ENCODE measurements around the gene MBD3.

The MBD3 gene

GRCh38 chr19:1626417-1627010 is 33.8 kb upstream of the MBD3 start:
- H3K9me3 ChIP-seq (replicated peaks; ENCODE audit: insufficient read depth, low read length), result no peaks in the 10 kb centered on the region
- no peak overlapping the region for H3K27ac ChIP-seq (ENCODE audit: low read length)
- peaks cover 20% of the 10 kb centered on the region for H3K36me3 ChIP-seq (replicated peaks; ENCODE audit: insufficient read depth, low read length)
- H3K9ac ChIP-seq (ENCODE audit: low read length), result no peak overlapping the region
- no peaks in the 10 kb centered on the region for H3K4me1 ChIP-seq (ENCODE audit: low read length)
- H3F3A ChIP-seq (ENCODE audit: insufficient read depth, low read length), result peaks cover 6% of the 10 kb centered on the region; the same call in 1 of the 2 replicates
- H4K20me1 ChIP-seq (ENCODE audit: insufficient read depth, low read length), result peaks cover 19% of the 10 kb centered on the region; the same call in 1 of the 2 replicates
- peaks cover 76% of the 10 kb centered on the region for H3K79me2 ChIP-seq (ENCODE audit: low read length)
- H3K9me2 ChIP-seq (replicated peaks; ENCODE audit: insufficient read depth, low read length), result no peaks in the 10 kb centered on the region
- DNase-seq, result no peak
- no peak overlapping the region for H2AFZ ChIP-seq (ENCODE audit: low read length)
- no peak overlapping the region for H3K4me3 ChIP-seq (ENCODE audit: low read length)
- H3K4me2 ChIP-seq (ENCODE audit: low read depth, low read length), result no peak overlapping the region
- H3K27me3 ChIP-seq (replicated peaks; ENCODE audit: insufficient read depth, low read length), result no peaks in the 10 kb centered on the region
- TF ChIP-seq EZH2phosphoT487 (IDR thresholded peaks at IDR 0.05; ENCODE audit: low read length) (no peak), CTCF (IDR thresholded peaks at IDR 0.05; ENCODE audit: low read length) (no peak), EZH2 (optimal IDR thresholded peaks at IDR 0.05; ENCODE audit: low read depth, low read length) (no peak)

GRCh38 chr19:1624458-1624857 is 31.8 kb upstream of the MBD3 start:
- H3K9me3 ChIP-seq (replicated peaks; ENCODE audit: insufficient read depth, low read length), result no peaks in the 10 kb centered on the region
- H3F3A ChIP-seq (ENCODE audit: insufficient read depth, low read length), result peaks cover 15% of the 10 kb centered on the region
- H3K27me3 ChIP-seq (replicated peaks; ENCODE audit: insufficient read depth, low read length), result no peaks in the 10 kb centered on the region
- peaks cover 22% of the 10 kb centered on the region for H3K36me3 ChIP-seq (replicated peaks; ENCODE audit: insufficient read depth, low read length)
- no peak overlapping the region for H2AFZ ChIP-seq (ENCODE audit: low read length)
- TF ChIP-seq CTCF (IDR thresholded peaks at IDR 0.05; ENCODE audit: low read length) (peak; percentile 58), EZH2phosphoT487 (IDR thresholded peaks at IDR 0.05; ENCODE audit: low read length) (no peak)
- no peak overlapping the region for H3K4me3 ChIP-seq (ENCODE audit: low read length)
- H4K20me1 ChIP-seq (ENCODE audit: insufficient read depth, low read length), result peaks cover 10% of the 10 kb centered on the region; the same call in 1 of the 2 replicates
- H3K9ac ChIP-seq (ENCODE audit: low read length), result no peak overlapping the region
- H3K4me2 ChIP-seq (ENCODE audit: low read depth, low read length), result no peak overlapping the region
- DNase-seq, result peak; percentile 21
- no peaks in the 10 kb centered on the region for H3K9me2 ChIP-seq (replicated peaks; ENCODE audit: insufficient read depth, low read length)
- no peak overlapping the region for H3K27ac ChIP-seq (ENCODE audit: low read length)
- H3K79me2 ChIP-seq (ENCODE audit: low read length), result peaks cover 74% of the 10 kb centered on the region
- H3K4me1 ChIP-seq (ENCODE audit: low read length), result 0 out of 2 replicates have a peak, but pooled peaks cover 4% of the 10 kb centered on the region

- DNase-seq, result no peak
- Histone ChIP-seq H3K9me3 (replicated peaks; ENCODE audit: insufficient read depth, low read length) (no peaks in the 10 kb centered on the region), H3K9me2 (replicated peaks; ENCODE audit: insufficient read depth, low read length) (no peaks in the 10 kb centered on the region), H3K27ac (ENCODE audit: low read length) (no peak overlapping the region), H4K20me1 (ENCODE audit: insufficient read depth, low read length) (peaks cover 20% of the 10 kb centered on the region; the same call in 1 of the 2 replicates), H3K36me3 (replicated peaks; ENCODE audit: insufficient read depth, low read length) (peaks cover 22% of the 10 kb centered on the region), H3F3A (ENCODE audit: insufficient read depth, low read length) (peaks cover 19% of the 10 kb centered on the region), H3K27me3 (replicated peaks; ENCODE audit: insufficient read depth, low read length) (no peaks in the 10 kb centered on the region), H3K9ac (ENCODE audit: low read length) (no peak overlapping the region), H3K4me3 (ENCODE audit: low read length) (no peak overlapping the region), H3K79me2 (ENCODE audit: low read length) (peaks cover 88% of the 10 kb centered on the region), H2AFZ (ENCODE audit: low read length) (no peak overlapping the region), H3K4me2 (ENCODE audit: low read depth, low read length) (no peak overlapping the region), H3K4me1 (ENCODE audit: low read length) (0 out of 2 replicates have a peak, but pooled peaks cover 10% of the 10 kb centered on the region)
- no peak for TF ChIP-seq EZH2 (optimal IDR thresholded peaks at IDR 0.05; ENCODE audit: low read depth, low read length)
- no peak for TF ChIP-seq CTCF (IDR thresholded peaks at IDR 0.05; ENCODE audit: low read length)
- no peak for TF ChIP-seq EZH2phosphoT487 (IDR thresholded peaks at IDR 0.05; ENCODE audit: low read length)
Observed at GRCh38 chr19:1622541-1622940, 29.9 kb upstream of the MBD3 start.
